Caco-2 (cell line): ENCODE results near the gene TBP. TPM values are rescaled to one million over a fixed set of nuclear protein-coding genes. Genes with fewer than 3 reads are reported as not detected.
A peak's percentile ranks its signal among the peaks of the same experiment; 100 is the strongest.

Experiments
- BruUV-seq: library from RNA; stranded (reverse); fragments of 400-500 nt; replicated peaks from 2 replicates; lab custom pipeline; 2021; lab: Mats Ljungman, UMichigan
- CTCF ChIA-PET: fragments of 300-600 bp; sonication (Branson Sonifier 250); formaldehyde crosslinking; loops from one replicate; lab custom pipeline; 2022; ENCODE audit warnings: antibody characterized with exemption; lab: Charles Lee
- POLR2A ChIA-PET: fragments of 300-600 bp; sonication (Branson Sonifier 250); formaldehyde crosslinking; loops from one replicate; lab custom pipeline; 2022; ENCODE audit warnings: antibody characterized with exemption; lab: Charles Lee
- DNase-seq, 2 experiments: peaks; one replicate each; pipeline versions ENCODE4 v3.0.0 to v3.0.0-alpha.2; 2020 to 2022
- H3K27me3 ChIP-seq: replicated peaks from 2 replicates; pipeline ENCODE4 v1.6.0; 2011; ENCODE audit warnings: low read length; ENCODE audit not compliant: control insufficient read depth, insufficient read depth
- H3K36me3 ChIP-seq: 2 replicates; pipeline ENCODE4 v1.5.1; 2011; ENCODE audit warnings: low read length; ENCODE audit not compliant: control insufficient read depth, insufficient read depth
- H3K4me1 ChIP-seq: fragments of 250-450 bp; sonication (Bioruptor Pico); 2 replicates; pipeline ENCODE4 v1.5.1; 2020; ENCODE audit warnings: mild to moderate bottlenecking
- H3K4me3 ChIP-seq: 2 replicates; pipeline ENCODE4 v1.5.1; 2011; ENCODE audit warnings: low read depth, mild to moderate bottlenecking, control low read depth, low read length
- H3K9me3 ChIP-seq: fragments of 250-450 bp; sonication (Bioruptor Pico); 2 replicates; pipeline ENCODE4 v1.5.1; 2020; ENCODE audit warnings: mild to moderate bottlenecking, moderate library complexity
- H3K27ac Mint-ChIP-seq: one replicate; pipeline ENCODE4 v1.8.0; 2022; ENCODE audit warnings: mixed read lengths; ENCODE audit not compliant: unreplicated experiment
- H3K27me3 Mint-ChIP-seq: one replicate; pipeline ENCODE4 v1.8.0; 2022; ENCODE audit warnings: mixed read lengths; ENCODE audit not compliant: insufficient read depth, unreplicated experiment
- H3K36me3 Mint-ChIP-seq: one replicate; pipeline ENCODE4 v1.8.0; 2022; ENCODE audit warnings: mild to moderate bottlenecking, mixed read lengths; ENCODE audit not compliant: insufficient read depth, unreplicated experiment
- H3K4me1 Mint-ChIP-seq: one replicate; pipeline ENCODE4 v1.8.0; 2022; ENCODE audit warnings: low read depth, mixed read lengths; ENCODE audit not compliant: unreplicated experiment
- H3K4me3 Mint-ChIP-seq: one replicate; pipeline ENCODE4 v1.8.0; 2022; ENCODE audit warnings: mild to moderate bottlenecking, moderate library complexity, mixed read lengths; ENCODE audit not compliant: unreplicated experiment
- H3K9me3 Mint-ChIP-seq: one replicate; pipeline ENCODE4 v1.8.0; 2022; ENCODE audit warnings: mixed read lengths; ENCODE audit not compliant: unreplicated experiment
- CTCF ChIP-seq, 2 experiments: fragments of 200-600 bp in 1 of 2; IDR thresholded peaks; 1 replicate in 1 of 2; 2 replicates in 1 of 2; pipeline versions ENCODE4 v1.5.1 to v1.8.0; 2011 to 2022; ENCODE audit warnings: antibody characterized with exemption in 1 of 2, control low read depth in 1 of 2, inconsistent platforms in 1 of 2, low read depth in 1 of 2, low read length in 1 of 2, mild to moderate bottlenecking in 1 of 2, moderate library complexity in 1 of 2; ENCODE audit not compliant: insufficient read depth in 1 of 2, severe bottlenecking in 1 of 2, unreplicated experiment in 1 of 2
- intact Hi-C: fragments of 100-400 bp; cut with micrococcal nuclease; formaldehyde crosslinking; loops from one replicate; pipeline ENCODE4 v1.10.0; 2022; ENCODE audit not compliant: unreplicated experiment
- total RNA-seq: library from RNA; stranded (reverse); gene quantifications from 2 replicates; pipeline ENCODE4 v1.2.3, GENCODE V29; 2022

Gene TBP
- total RNA-seq, 1 experiment from 2014 or later: 20.8 TPM

DNA sequence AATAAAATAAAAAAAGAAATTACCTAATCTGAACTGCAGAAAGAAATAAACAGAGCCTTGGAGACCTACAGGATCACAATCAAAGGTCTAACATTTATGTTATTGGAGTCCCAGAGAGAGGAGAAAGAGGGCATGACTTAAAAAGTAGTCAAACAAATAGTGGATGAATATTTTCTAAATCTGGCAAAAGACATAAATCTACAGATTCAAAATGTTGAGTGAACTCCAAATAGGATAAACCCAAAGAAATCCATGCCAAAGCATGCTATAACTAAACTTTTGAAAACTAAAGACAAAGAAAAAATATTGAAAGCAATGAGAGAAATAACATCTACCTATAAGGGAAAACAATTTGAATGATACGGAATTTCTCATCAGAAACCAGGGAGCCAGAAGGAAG lies 39.3 kb upstream of the TBP start:
- H3K4me1 ChIP-seq: no peaks in the 10 kb centered on the region
- H3K4me1 Mint-ChIP-seq: no peaks in the 10 kb centered on the region
- DNase-seq: no peak
- H3K36me3 Mint-ChIP-seq: no peaks in the 10 kb centered on the region
- no peak overlapping the region for H3K4me3 Mint-ChIP-seq
- no peaks in the 10 kb centered on the region for H3K27me3 ChIP-seq
- no peak for TF ChIP-seq CTCF (IDR thresholded peaks at IDR 0.05; ENCODE audit: insufficient read depth in 1 of 2, low read depth in 1 of 2, low read length in 1 of 2, severe bottlenecking in 1 of 2, unreplicated experiment in 1 of 2)
- H3K4me3 ChIP-seq: no peak overlapping the region
- no peak overlapping the region for H3K27ac Mint-ChIP-seq
- BruUV-seq: no TSS peak
- H3K9me3 ChIP-seq: no peaks in the 10 kb centered on the region
- CTCF ChIA-PET: no interaction called here
- no peaks in the 10 kb centered on the region for H3K9me3 Mint-ChIP-seq
- no peaks in the 10 kb centered on the region for H3K36me3 ChIP-seq
- H3K27me3 Mint-ChIP-seq: no peaks in the 10 kb centered on the region
- intact Hi-C loops: loop anchor here (5.0 kb wide), 3 partner anchors 208 to 1558 kb away; partner anchors contain the start of genes DLL1 and FAM120B
- POLR2A ChIA-PET: no interaction called here

DNA sequence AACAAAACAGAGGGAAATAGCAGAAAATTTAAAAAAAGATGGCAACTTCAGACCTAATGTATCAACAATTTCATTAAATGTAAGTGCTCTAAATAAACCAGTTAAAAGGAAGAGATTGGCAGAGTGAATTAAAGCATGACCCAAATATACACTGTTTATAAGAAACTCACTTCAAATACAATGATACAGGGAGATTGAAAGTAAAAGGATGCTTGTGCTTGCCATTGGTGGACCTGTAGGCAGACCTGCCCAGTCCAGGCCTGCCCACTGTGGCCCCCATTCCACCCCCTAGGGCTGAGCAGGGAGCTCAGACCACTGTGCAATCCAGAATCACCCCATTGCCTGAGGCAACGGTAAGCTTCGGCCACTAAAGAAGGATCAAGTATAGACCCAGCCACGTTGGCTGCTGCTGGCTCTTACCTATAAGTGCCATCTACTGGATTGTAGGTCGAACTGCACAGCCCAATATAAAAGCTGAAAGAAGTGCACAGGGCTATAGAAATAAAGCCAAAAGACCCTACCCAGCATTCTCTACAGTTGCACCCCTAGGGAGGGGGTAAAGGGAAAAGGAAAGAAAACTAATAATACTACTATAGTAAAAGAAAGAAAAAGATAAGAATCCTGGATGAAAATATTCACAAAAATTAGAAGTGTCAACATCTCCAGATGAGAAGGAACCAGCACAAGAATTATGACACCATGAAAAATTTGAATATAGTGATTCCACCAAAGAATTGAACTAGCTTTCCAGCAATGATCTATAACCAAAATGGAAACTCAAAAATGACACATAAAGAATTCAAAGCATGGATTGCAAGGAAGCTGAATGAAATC lies 37.2 kb upstream of the TBP start:
- Mint-ChIP-seq H3K36me3 (no peaks in the 10 kb centered on the region), H3K27ac (no peak overlapping the region), H3K4me3 (no peak overlapping the region), H3K4me1 (no peaks in the 10 kb centered on the region), H3K27me3 (no peaks in the 10 kb centered on the region), H3K9me3 (no peaks in the 10 kb centered on the region)
- Histone ChIP-seq H3K9me3 (no peaks in the 10 kb centered on the region), H3K4me3 (no peak overlapping the region), H3K4me1 (no peaks in the 10 kb centered on the region), H3K36me3 (no peaks in the 10 kb centered on the region), H3K27me3 (no peaks in the 10 kb centered on the region)
- ChIA-PET CTCF (interaction anchor here (0.6 to 1.2 kb wide), 8 partner anchors 9 to 1560 kb away, joined by 3 to 11 read pairs (median 4); no protein-coding TSS in a partner anchor), POLR2A (no interaction called here)
- intact Hi-C loops: loop anchor here (1.0 to 5.0 kb wide), 4 partner anchors 210 to 1560 kb away; partner anchors contain the start of genes DLL1 and FAM120B
- peak; percentile 65 to 72 for DNase-seq
- peak; percentile 67 to 86 for TF ChIP-seq CTCF (IDR thresholded peaks at IDR 0.05; ENCODE audit: insufficient read depth in 1 of 2, low read depth in 1 of 2, low read length in 1 of 2, severe bottlenecking in 1 of 2, unreplicated experiment in 1 of 2)
- BruUV-seq: no TSS peak

- Histone ChIP-seq H3K9me3 (no peaks in the 10 kb centered on the region; the same call in 1 of the 2 replicates), H3K4me1 (no peaks in the 10 kb centered on the region), H3K4me3 (no peak overlapping the region), H3K36me3 (no peaks in the 10 kb centered on the region), H3K27me3 (no peaks in the 10 kb centered on the region)
- CTCF ChIA-PET: interaction anchor here (1.0 kb wide), 1 partner anchor 231 kb away, joined by 3 read pairs; the partner anchor contains the start of gene DLL1
- peak in 1 of 2 experiments; percentile 31 for DNase-seq
- no peak overlapping the region for H3K27ac Mint-ChIP-seq
- intact Hi-C loops: no loop called here
- BruUV-seq: no TSS peak
- POLR2A ChIA-PET: no interaction called here
- no peaks in the 10 kb centered on the region for H3K36me3 Mint-ChIP-seq
- H3K4me1 Mint-ChIP-seq: no peaks in the 10 kb centered on the region
- TF ChIP-seq CTCF (IDR thresholded peaks at IDR 0.05; ENCODE audit: insufficient read depth in 1 of 2, low read depth in 1 of 2, low read length in 1 of 2, severe bottlenecking in 1 of 2, unreplicated experiment in 1 of 2): peak in 1 of 2 experiments; percentile 12
- no peak overlapping the region for H3K4me3 Mint-ChIP-seq
- no peaks in the 10 kb centered on the region for H3K27me3 Mint-ChIP-seq
- no peaks in the 10 kb centered on the region for H3K9me3 Mint-ChIP-seq
These were observed 31.5 kb upstream of the TBP start for GRCh38 chr6:170522565-170523183.
